ENCODE measurements around the gene EXOC1. TPM values are rescaled to one million over a fixed set of nuclear protein-coding genes. Genes with fewer than 3 reads are reported as not detected.

EXOC1 gene
- total and polyA plus RNA-seq, 2 of the 4 experiments (the other 2 are of a cell fraction), result 19.9 to 49.5 TPM

- intact Hi-C loops (cut with micrococcal nuclease) (loop anchor here (2.0 kb wide), 1 partner anchor 17 kb away; the partner anchor contains the start of gene CEP135), dilution Hi-C loops (cut with HindIII; ENCODE audit: low sequenced_read_pairs, unreplicated experiment) (no loop called here), in situ Hi-C loops (cut with MboI; ENCODE audit: low sequenced_read_pairs) (no loop called here)
- Histone ChIP-seq H2AFZ (replicated peaks; ENCODE audit: low read length, poor library complexity) (no peak overlapping the region), H3K4me2 (ENCODE audit: low read depth, low read length) (peak overlapping the region; percentile 33; the same call in 1 of the 2 replicates), H2BK15ac (ENCODE audit: low read depth, low read length) (peak overlapping the region; percentile 74; the same call in 1 of the 3 replicates), H3K56ac (ENCODE audit: extremely low read depth, insufficient read depth, low read length) (peak overlapping the region; percentile 45; the same call in 1 of the 2 replicates), H3K9me3 (ENCODE audit: control insufficient read depth, insufficient read depth, low read length) (no peaks in the 10 kb centered on the region), H3K27me3 (ENCODE audit: control insufficient read depth, insufficient read depth, low read length) (no peaks in the 10 kb centered on the region), H3K23ac (ENCODE audit: low read depth, low read length) (peak overlapping the region; percentile 41; the same call in 1 of the 2 replicates), H3K14ac (replicated peaks; ENCODE audit: low read depth, low read length) (peak overlapping the region; percentile 83; the same call in 1 of the 2 replicates), H2BK120ac (ENCODE audit: low read depth, low read length) (peak overlapping the region; percentile 86), H3K27ac (ENCODE audit: insufficient read depth, low read length) (peak overlapping the region; percentile 78), H2BK5ac (ENCODE audit: low read depth, low read length, poor library complexity, severe bottlenecking) (peak overlapping the region; percentile 54), H3K18ac (ENCODE audit: low read depth, low read length) (peak overlapping the region; percentile 82), H4K5ac (ENCODE audit: low read depth, low read length) (peak overlapping the region; percentile 59), H3K4me1 (ENCODE audit: control insufficient read depth, insufficient read depth, low read length) (peaks cover 8% of the 10 kb centered on the region), H3K4me3 (ENCODE audit: insufficient read depth, low read depth, low read length) (no peak overlapping the region), H3K36me3 (ENCODE audit: control insufficient read depth, insufficient read depth, low read length) (no peaks in the 10 kb centered on the region), H2AK9ac (replicated peaks; ENCODE audit: low read depth, low read length, poor library complexity) (no peak overlapping the region), H4K91ac (ENCODE audit: insufficient read depth, low read depth, low read length) (peak overlapping the region; percentile 77; the same call in 1 of the 2 replicates), H3K9ac (ENCODE audit: low read depth, low read length) (no peak overlapping the region), H2AK5ac (ENCODE audit: low read depth, low read length) (0 out of 2 replicates have a peak overlapping the region, but pooled peaks have one; percentile 90), H3K9me1 (ENCODE audit: insufficient read depth, low read length) (peaks cover 11% of the 10 kb centered on the region; the same call in 1 of the 2 replicates), H4K8ac (ENCODE audit: low read depth in 2 of 2, low read length in 2 of 2) (peak overlapping the region in 1 of 2 experiments; percentile 86; a peak in 3 of 4 replicates), H4K20me1 (ENCODE audit: insufficient read depth, low read length) (no peaks in the 10 kb centered on the region), H2BK20ac (ENCODE audit: low read depth, low read length) (peak overlapping the region; percentile 92; the same call in 1 of the 2 replicates), H3K4ac (ENCODE audit: low read depth, low read length) (peak overlapping the region; percentile 86), H3K79me1 (ENCODE audit: low read depth in 1 of 2, low read length in 2 of 2) (no peaks in the 10 kb centered on the region)
- DNase-seq (peak; percentile 80), ATAC-seq (ENCODE audit: low read depth) (peak; percentile 86)
- peak; percentile 61 for TF ChIP-seq CEBPB (IDR thresholded peaks at IDR 0.05; ENCODE audit: low read depth, low read length)
- TF ChIP-seq SMC3 (IDR thresholded peaks at IDR 0.05; ENCODE audit: low read depth, low read length), result no peak
- no peak for TF ChIP-seq USF2 (IDR thresholded peaks at IDR 0.05; ENCODE audit: low read depth, low read length)
- TF ChIP-seq NFE2L2 (IDR thresholded peaks at IDR 0.05; ENCODE audit: low read depth, low read length), result no peak
- BruUV-seq (replicated peaks), result no TSS peak
- CTCF ChIA-PET, result interaction anchor here (1.0 to 2.8 kb wide), 2 partner anchors 16 to 17 kb away, joined by 3 to 10 read pairs; partner anchors contain the start of gene CEP135
- no CpG with 5 or more reads among the region's 3 CpGs for WGBS, 2 experiments (ENCODE audit: extremely low coverage in 2 of 2, insufficient read length in 1 of 2)
- POLR2A ChIA-PET (ENCODE audit: unreplicated experiment), result no interaction called here
These were observed 78.4 kb downstream of the EXOC1 start for GRCh38 chr4:55931833-55932232.
